Smooth muscle cell (in vitro differentiated cells): Measurements from ENCODE around the gene WDR53. TPM values are rescaled to one million over a fixed set of nuclear protein-coding genes. Genes with fewer than 3 reads are reported as not detected.

Source experiments
- DNase-seq: peaks from one replicate; lab custom pipeline; 2025; ENCODE audit not compliant: unreplicated experiment; lab: John Stamatoyannopoulos, UW
- H2AFZ ChIP-seq: fragments of 200-600 bp; sonication (generic); 2 replicates; pipeline ENCODE4 v1.6.0; 2016; ENCODE audit warnings: antibody characterized with exemption, low read depth, mild to moderate bottlenecking
- H3F3A ChIP-seq: fragments of 200-600 bp; sonication (generic); 2 replicates; pipeline ENCODE4 v1.6.0; 2017; ENCODE audit warnings: antibody characterized with exemption, low read depth
- H3K27ac ChIP-seq: fragments of 200-600 bp; sonication (generic); 2 replicates; pipeline ENCODE4 v1.5.1; 2016; ENCODE audit warnings: low read depth, mild to moderate bottlenecking
- H3K27me3 ChIP-seq: fragments of 200-600 bp; sonication (generic); 2 replicates; pipeline ENCODE4 v1.6.1; 2016; ENCODE audit warnings: low read depth, mild to moderate bottlenecking
- H3K36me3 ChIP-seq: fragments of 200-600 bp; sonication (generic); 2 replicates; pipeline ENCODE4 v1.5.1; 2016; ENCODE audit warnings: low read depth
- H3K4me1 ChIP-seq: fragments of 200-600 bp; sonication (generic); 2 replicates; pipeline ENCODE4 v1.5.1; 2016; ENCODE audit warnings: low read depth
- H3K4me2 ChIP-seq: fragments of 200-600 bp; sonication (generic); 2 replicates; pipeline ENCODE4 v1.6.0; 2016; ENCODE audit warnings: mild to moderate bottlenecking
- H3K4me3 ChIP-seq: fragments of 200-600 bp; sonication (generic); 2 replicates; pipeline ENCODE4 v1.5.1; 2016; ENCODE audit warnings: mild to moderate bottlenecking
- H3K79me2 ChIP-seq: fragments of 200-600 bp; sonication (generic); 2 replicates; pipeline ENCODE4 v1.6.0; 2016; ENCODE audit warnings: low read depth, mild to moderate bottlenecking
- H3K9ac ChIP-seq: fragments of 200-600 bp; sonication (generic); 2 replicates; pipeline ENCODE4 v1.6.0; 2016; ENCODE audit warnings: low read depth
- H3K9me3 ChIP-seq: fragments of 200-600 bp; sonication (generic); replicated peaks from 2 replicates; pipeline ENCODE4 v1.5.1; 2016; ENCODE audit warnings: low read depth
- H4K20me1 ChIP-seq: fragments of 200-600 bp; sonication (generic); 2 replicates; pipeline ENCODE4 v1.6.0; 2016; ENCODE audit warnings: low read depth
- WGBS: methylation state at CpG from one replicate; pipeline ENCODE4 v1.1.7; 2016; ENCODE audit warnings: low lambda C conversion rate; 5-methylcytosine and 5-hydroxymethylcytosine counted together
- polyA plus RNA-seq: library from polyadenylated mRNA; unstranded; fragments of >200 nt; fragmentation: Nextera tagmentation; extraction: Ambion mirVana; gene quantifications from 2 replicates; pipeline ENCODE4 v1.2.1, GENCODE V29; 2016
- total RNA-seq: library from RNA; depleted of rRNA; stranded (reverse); fragments of >200 nt; gene quantifications from 2 replicates; pipeline ENCODE4 v1.2.3, GENCODE V29; 2014
- TF ChIP-seq, protein P1 (sequence below): fragments of 200-600 bp; sonication (generic); IDR thresholded peaks from 2 replicates; pipeline ENCODE4 v1.5.1; 2017; ENCODE audit warnings: borderline replicate concordance, mild to moderate bottlenecking, antibody characterized with exemption; ENCODE audit not compliant: insufficient read depth, poor library complexity, severe bottlenecking

Gene WDR53
- total and polyA plus RNA-seq, 2 experiments from 2014 or later, result 7.9 to 11.5 TPM

DNA sequence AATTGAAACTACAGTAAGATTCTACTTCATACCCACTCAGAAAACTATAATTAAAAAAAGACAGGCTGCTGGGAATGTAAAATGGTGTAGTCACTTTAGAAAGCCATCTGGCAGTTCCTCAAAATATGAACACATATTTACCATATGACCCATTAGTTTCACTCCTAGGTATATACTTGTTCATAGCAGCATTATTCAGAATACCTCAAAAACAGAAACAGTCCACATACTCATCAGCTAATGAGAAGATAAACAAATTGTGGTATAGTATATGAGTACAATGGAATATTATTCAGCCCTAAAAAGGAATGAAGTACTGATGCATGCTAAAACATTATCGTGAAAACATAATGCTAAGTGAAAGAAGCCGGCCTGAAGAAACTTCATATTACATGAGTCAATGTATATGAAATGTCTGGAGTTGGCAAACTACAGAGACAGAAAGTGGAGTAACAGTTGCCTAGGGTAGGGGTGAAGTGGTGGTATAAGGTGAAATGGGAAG is 23.8 kb downstream of the WDR53 start:
- no peak overlapping the region for H3K9ac ChIP-seq
- no peaks in the 10 kb centered on the region for H3K4me1 ChIP-seq
- no peak overlapping the region for H2AFZ ChIP-seq
- H3K36me3 ChIP-seq, result no peaks in the 10 kb centered on the region
- no peak overlapping the region for H3K27ac ChIP-seq
- no peaks in the 10 kb centered on the region for H3F3A ChIP-seq
- H3K27me3 ChIP-seq, result no peaks in the 10 kb centered on the region
- no peak for DNase-seq
- no peaks in the 10 kb centered on the region for H4K20me1 ChIP-seq
- no peaks in the 10 kb centered on the region for H3K79me2 ChIP-seq
- 99% methylated on average over 2 of the region's 2 CpGs for WGBS
- no peak overlapping the region for H3K4me2 ChIP-seq
- no peaks in the 10 kb centered on the region for H3K9me3 ChIP-seq
- H3K4me3 ChIP-seq, result no peak overlapping the region
- TF ChIP-seq, protein P1, sequence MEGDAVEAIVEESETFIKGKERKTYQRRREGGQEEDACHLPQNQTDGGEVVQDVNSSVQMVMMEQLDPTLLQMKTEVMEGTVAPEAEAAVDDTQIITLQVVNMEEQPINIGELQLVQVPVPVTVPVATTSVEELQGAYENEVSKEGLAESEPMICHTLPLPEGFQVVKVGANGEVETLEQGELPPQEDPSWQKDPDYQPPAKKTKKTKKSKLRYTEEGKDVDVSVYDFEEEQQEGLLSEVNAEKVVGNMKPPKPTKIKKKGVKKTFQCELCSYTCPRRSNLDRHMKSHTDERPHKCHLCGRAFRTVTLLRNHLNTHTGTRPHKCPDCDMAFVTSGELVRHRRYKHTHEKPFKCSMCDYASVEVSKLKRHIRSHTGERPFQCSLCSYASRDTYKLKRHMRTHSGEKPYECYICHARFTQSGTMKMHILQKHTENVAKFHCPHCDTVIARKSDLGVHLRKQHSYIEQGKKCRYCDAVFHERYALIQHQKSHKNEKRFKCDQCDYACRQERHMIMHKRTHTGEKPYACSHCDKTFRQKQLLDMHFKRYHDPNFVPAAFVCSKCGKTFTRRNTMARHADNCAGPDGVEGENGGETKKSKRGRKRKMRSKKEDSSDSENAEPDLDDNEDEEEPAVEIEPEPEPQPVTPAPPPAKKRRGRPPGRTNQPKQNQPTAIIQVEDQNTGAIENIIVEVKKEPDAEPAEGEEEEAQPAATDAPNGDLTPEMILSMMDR, result no peak

DNA sequence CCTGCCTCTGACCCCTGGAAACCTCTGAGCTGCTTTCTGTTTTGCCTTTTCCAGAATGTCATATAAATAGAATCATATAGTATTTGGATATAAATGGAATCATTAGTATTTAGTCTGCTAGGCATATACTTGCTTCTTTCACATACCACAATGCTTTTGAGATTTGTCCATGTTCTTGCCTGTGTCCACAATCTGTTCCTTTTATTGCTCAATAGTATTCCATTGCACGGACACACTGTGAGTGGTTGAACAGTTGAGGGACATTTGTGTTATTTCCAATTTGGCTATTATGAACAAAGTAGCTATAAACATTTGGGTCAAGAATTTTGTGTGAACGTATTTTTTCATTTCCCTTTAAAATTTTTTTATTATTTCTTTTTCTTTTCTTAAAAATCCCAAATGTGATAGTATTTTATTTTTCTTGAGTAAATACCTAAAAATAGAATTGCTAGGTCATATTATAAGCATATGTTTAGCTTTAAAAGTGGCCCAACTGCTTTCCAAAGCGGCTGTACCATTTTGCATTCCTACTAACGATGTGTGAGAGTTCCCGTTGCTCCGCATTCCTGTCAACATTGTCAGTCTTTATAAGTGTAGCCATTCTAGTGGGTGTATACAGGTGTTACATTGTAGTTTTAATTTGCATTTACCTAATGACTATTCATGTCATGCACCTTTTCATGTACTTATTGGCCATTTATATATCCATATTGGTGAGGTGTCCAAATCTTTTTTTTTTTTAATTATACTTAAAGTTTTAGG is 26.5 kb downstream of the WDR53 start:
- no peak overlapping the region for H3K27ac ChIP-seq
- DNase-seq, result no peak
- WGBS, result 88% methylated on average over 6 of the region's 6 CpGs
- no peaks in the 10 kb centered on the region for H3K9me3 ChIP-seq
- H3K4me3 ChIP-seq, result no peak overlapping the region
- H3K4me1 ChIP-seq, result no peaks in the 10 kb centered on the region
- no peaks in the 10 kb centered on the region for H3F3A ChIP-seq
- no peak overlapping the region for H3K9ac ChIP-seq
- no peaks in the 10 kb centered on the region for H3K36me3 ChIP-seq
- H3K79me2 ChIP-seq, result no peaks in the 10 kb centered on the region
- no peaks in the 10 kb centered on the region for H4K20me1 ChIP-seq
- no peak overlapping the region for H2AFZ ChIP-seq
- H3K27me3 ChIP-seq, result no peaks in the 10 kb centered on the region
- H3K4me2 ChIP-seq, result no peak overlapping the region
- TF ChIP-seq, protein P1, result no peak

DNA sequence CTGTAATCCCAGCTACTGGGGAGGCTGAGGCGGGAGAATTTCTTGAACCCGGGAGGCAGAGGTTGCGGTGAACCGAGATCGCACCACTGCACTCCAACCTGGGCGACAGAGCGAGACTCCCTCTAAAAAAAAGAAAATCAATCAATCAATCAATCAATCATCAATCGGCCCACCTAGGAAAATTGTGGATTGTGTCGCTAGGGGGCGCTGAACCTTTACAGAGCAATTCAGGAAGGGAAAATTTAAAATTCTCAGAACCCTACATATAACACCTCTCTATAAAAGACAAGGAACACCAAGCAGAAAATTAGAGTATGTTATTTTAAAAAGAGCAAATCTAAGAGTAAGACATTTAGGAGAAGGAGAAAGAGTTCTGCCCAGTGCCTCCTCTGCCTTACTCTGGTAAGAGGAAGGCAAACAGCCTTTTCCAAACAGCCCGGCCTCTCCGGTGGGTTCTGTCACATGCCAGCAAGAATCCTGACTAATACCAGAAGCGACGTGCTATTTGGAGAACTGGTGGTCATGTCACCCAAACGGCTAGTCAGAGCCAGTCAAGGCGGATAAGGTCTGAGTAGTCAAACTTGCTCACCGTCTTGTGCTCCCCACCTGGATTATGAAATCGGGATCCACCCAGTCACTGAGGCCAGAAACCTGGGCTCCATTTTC is 30.9 kb downstream of the WDR53 start:
- no peak overlapping the region for H3K4me3 ChIP-seq
- no peak for DNase-seq
- H3K9me3 ChIP-seq, result no peaks in the 10 kb centered on the region
- TF ChIP-seq, protein P1, result peak; percentile 65
- H3K9ac ChIP-seq, result no peak overlapping the region
- whole genome bisulfite sequencing, result 47% methylated on average over 17 of the region's 18 CpGs
- H2AFZ ChIP-seq, result no peak overlapping the region
- H3K4me1 ChIP-seq, result no peaks in the 10 kb centered on the region
- H4K20me1 ChIP-seq, result no peaks in the 10 kb centered on the region
- no peaks in the 10 kb centered on the region for H3K27me3 ChIP-seq
- H3K36me3 ChIP-seq, result no peaks in the 10 kb centered on the region
- no peaks in the 10 kb centered on the region for H3K79me2 ChIP-seq
- H3K27ac ChIP-seq, result no peak overlapping the region
- no peak overlapping the region for H3K4me2 ChIP-seq
- no peaks in the 10 kb centered on the region for H3F3A ChIP-seq
